ENCODE measurements around the gene ADCY4. TPM values are rescaled to one million over a fixed set of nuclear protein-coding genes. Genes with fewer than 3 reads are reported as not detected.

The ADCY4 gene
- total and polyA plus RNA-seq, 2 of the 13 experiments (the other 11 are each of a cell fraction or from before 2014, with no cell fraction given), result 0.03 TPM; not detected in 1

GRCh38 chr14:24353559-24354481 is 18.9 kb upstream of the ADCY4 start (continued):
- TF ChIP-seq ZNF318 (CRISPR knock-in tag; IDR thresholded peaks at IDR 0.05), result no peak
- 0 out of 2 replicates have a peak, but pooled peaks have one; percentile 43 for TF ChIP-seq NAIF1 (CRISPR knock-in tag; IDR thresholded peaks at IDR 0.05; ENCODE audit: borderline replicate concordance)
- TF ChIP-seq PCBP2 (optimal IDR thresholded peaks at IDR 0.05; ENCODE audit: low read depth, low read length, poor library complexity, severe bottlenecking), result peak; percentile 94
- TF ChIP-seq, protein P1, sequence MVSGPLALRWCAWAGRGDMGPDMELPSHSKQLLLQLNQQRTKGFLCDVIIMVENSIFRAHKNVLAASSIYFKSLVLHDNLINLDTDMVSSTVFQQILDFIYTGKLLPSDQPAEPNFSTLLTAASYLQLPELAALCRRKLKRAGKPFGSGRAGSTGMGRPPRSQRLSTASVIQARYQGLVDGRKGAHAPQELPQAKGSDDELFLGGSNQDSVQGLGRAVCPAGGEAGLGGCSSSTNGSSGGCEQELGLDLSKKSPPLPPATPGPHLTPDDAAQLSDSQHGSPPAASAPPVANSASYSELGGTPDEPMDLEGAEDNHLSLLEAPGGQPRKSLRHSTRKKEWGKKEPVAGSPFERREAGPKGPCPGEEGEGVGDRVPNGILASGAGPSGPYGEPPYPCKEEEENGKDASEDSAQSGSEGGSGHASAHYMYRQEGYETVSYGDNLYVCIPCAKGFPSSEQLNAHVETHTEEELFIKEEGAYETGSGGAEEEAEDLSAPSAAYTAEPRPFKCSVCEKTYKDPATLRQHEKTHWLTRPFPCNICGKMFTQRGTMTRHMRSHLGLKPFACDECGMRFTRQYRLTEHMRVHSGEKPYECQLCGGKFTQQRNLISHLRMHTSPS (CRISPR knock-in tag; IDR thresholded peaks at IDR 0.05; ENCODE audit: low read depth), result peak; percentile 84; the same call in 1 of the 2 replicates
- TF ChIP-seq ZSCAN25 (CRISPR knock-in tag; IDR thresholded peaks at IDR 0.05), result peak; percentile 85; the same call in 1 of the 2 replicates
- 0 out of 2 replicates have a peak, but pooled peaks have one; percentile 33 for TF ChIP-seq ZNF382 (CRISPR knock-in tag; IDR thresholded peaks at IDR 0.05; ENCODE audit: borderline replicate concordance)
- TF ChIP-seq ZNF280B (CRISPR knock-in tag; IDR thresholded peaks at IDR 0.05; ENCODE audit: borderline replicate concordance), result no peak
- no peak for TF ChIP-seq ZKSCAN5 (CRISPR knock-in tag; IDR thresholded peaks at IDR 0.05)
- TF ChIP-seq CEBPG (CRISPR knock-in tag; IDR thresholded peaks at IDR 0.05), result peak; percentile 46; the same call in 1 of the 2 replicates
- peak; percentile 58; the same call in 1 of the 2 replicates for TF ChIP-seq CEBPB (IDR thresholded peaks at IDR 0.05; ENCODE audit: borderline replicate concordance, low read depth, low read length)
- 0 out of 2 replicates have a peak, but pooled peaks have one; percentile 33 for TF ChIP-seq ZSCAN30 (CRISPR knock-in tag; IDR thresholded peaks at IDR 0.05)
- TF ChIP-seq, protein P2, sequence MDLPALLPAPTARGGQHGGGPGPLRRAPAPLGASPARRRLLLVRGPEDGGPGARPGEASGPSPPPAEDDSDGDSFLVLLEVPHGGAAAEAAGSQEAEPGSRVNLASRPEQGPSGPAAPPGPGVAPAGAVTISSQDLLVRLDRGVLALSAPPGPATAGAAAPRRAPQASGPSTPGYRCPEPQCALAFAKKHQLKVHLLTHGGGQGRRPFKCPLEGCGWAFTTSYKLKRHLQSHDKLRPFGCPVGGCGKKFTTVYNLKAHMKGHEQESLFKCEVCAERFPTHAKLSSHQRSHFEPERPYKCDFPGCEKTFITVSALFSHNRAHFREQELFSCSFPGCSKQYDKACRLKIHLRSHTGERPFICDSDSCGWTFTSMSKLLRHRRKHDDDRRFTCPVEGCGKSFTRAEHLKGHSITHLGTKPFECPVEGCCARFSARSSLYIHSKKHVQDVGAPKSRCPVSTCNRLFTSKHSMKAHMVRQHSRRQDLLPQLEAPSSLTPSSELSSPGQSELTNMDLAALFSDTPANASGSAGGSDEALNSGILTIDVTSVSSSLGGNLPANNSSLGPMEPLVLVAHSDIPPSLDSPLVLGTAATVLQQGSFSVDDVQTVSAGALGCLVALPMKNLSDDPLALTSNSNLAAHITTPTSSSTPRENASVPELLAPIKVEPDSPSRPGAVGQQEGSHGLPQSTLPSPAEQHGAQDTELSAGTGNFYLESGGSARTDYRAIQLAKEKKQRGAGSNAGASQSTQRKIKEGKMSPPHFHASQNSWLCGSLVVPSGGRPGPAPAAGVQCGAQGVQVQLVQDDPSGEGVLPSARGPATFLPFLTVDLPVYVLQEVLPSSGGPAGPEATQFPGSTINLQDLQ (CRISPR knock-in tag; IDR thresholded peaks at IDR 0.05), result no peak
- no peak for TF ChIP-seq PAF1 (CRISPR knock-in tag; IDR thresholded peaks at IDR 0.05)

Data from HepG2 (cell line).